Keratinocyte (primary cell): ENCODE measurements around the gene NBPF3.

Source experiments
- CTCF ChIP-seq, 3 experiments: IDR thresholded peaks in 1 of 3; conservative IDR thresholded peaks in 1 of 3; optimal IDR thresholded peaks in 1 of 3; 2 replicates in 2 of 3; 3 replicates in 1 of 3; pipeline versions ENCODE3 to v1.5.1; 2011; ENCODE audit warnings: low read length in 3 of 3, mild to moderate bottlenecking in 3 of 3, moderate library complexity in 2 of 3, control low read depth in 1 of 3, inconsistent platforms in 1 of 3; ENCODE audit not compliant: insufficient read depth in 2 of 3; ENCODE audit errors: extremely low read depth in 1 of 3
- EZH2 ChIP-seq: IDR thresholded peaks from one replicate; pipeline ENCODE4 v1.6.1; 2012; ENCODE audit warnings: inconsistent platforms, mild to moderate bottlenecking, low read length, moderate library complexity

DNA sequence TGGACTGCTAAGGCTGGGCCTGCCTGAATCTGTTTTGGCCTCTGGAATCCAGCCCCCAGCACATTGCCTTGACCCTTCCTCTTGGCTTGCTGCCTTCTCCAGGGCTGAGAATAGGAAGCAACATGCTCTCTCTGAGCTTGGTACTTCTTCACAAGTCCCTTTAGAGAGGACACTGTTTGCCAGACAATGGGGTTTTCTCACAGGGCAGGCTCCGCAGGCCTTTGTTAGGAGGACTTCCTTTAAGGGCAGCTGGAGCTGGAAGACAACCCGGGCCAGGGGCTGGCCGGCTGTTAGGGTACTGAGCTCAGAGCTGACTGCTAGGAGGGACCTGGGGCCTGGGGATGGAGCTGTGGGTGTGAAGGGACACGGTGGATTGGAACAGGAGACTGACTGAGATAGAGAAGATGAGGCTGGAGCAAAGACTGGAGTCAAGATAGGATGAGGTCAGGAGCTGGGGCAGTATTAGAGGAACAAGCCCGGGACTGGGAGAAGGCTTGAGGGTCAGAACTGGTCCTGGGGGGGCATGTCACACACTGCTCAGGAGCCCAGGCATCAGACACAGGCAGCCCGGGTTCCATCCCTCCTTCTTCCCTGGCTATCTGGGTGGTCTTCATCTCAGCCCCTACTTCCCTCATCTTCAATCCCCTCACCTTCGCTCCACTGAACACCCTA lies 63.9 kb downstream of the NBPF3 start:
- TF ChIP-seq CTCF (optimal IDR thresholded peaks at IDR 0.05 in 1 of 3, IDR thresholded peaks at IDR 0.05 in 1 of 3, conservative IDR thresholded peaks at IDR 0.05 in 1 of 3; ENCODE audit: extremely low read depth in 1 of 3, insufficient read depth in 2 of 3, low read length in 3 of 3) (no peak), EZH2 (no peak)
